ENCODE measurements around the gene PARD3B.

GRCh38 chr2:205582366-205582765 is 1037.1 kb downstream of the PARD3B start:
- TF ChIP-seq EZH2phosphoT487 (IDR thresholded peaks at IDR 0.05; ENCODE audit: unreplicated experiment) (no peak), POLR2AphosphoS5 (IDR thresholded peaks at IDR 0.05; ENCODE audit: low read depth) (no peak), CTCF (conservative IDR thresholded peaks at IDR 0.05; ENCODE audit: low read depth in 2 of 2) (no peak), REST (IDR thresholded peaks at IDR 0.05; ENCODE audit: unreplicated experiment) (no peak), JUNB (IDR thresholded peaks at IDR 0.05; ENCODE audit: unreplicated experiment) (no peak), EZH2 (IDR thresholded peaks at IDR 0.05; ENCODE audit: low read depth, unreplicated experiment) (no peak), NANOG (IDR thresholded peaks at IDR 0.05; ENCODE audit: borderline replicate concordance) (no peak), ZNF331 (CRISPR knock-in tag; IDR thresholded peaks at IDR 0.05; ENCODE audit: low read depth) (no peak)
